Smooth muscle cell (in vitro differentiated cells): ENCODE measurements around the gene BRAT1. TPM values are rescaled to one million over a fixed set of nuclear protein-coding genes. Genes with fewer than 3 reads are reported as not detected.
A peak's percentile ranks its signal among the peaks of the same experiment; 100 is the strongest.

Source experiments
- DNase-seq: peaks from one replicate; lab custom pipeline; 2025; ENCODE audit not compliant: unreplicated experiment; lab: John Stamatoyannopoulos, UW
- H2AFZ ChIP-seq: fragments of 200-600 bp; sonication (generic); 2 replicates; pipeline ENCODE4 v1.6.0; 2016; ENCODE audit warnings: antibody characterized with exemption, low read depth, mild to moderate bottlenecking
- H3F3A ChIP-seq: fragments of 200-600 bp; sonication (generic); 2 replicates; pipeline ENCODE4 v1.6.0; 2017; ENCODE audit warnings: antibody characterized with exemption, low read depth
- H3K27ac ChIP-seq: fragments of 200-600 bp; sonication (generic); 2 replicates; pipeline ENCODE4 v1.5.1; 2016; ENCODE audit warnings: low read depth, mild to moderate bottlenecking
- H3K27me3 ChIP-seq: fragments of 200-600 bp; sonication (generic); 2 replicates; pipeline ENCODE4 v1.6.1; 2016; ENCODE audit warnings: low read depth, mild to moderate bottlenecking
- H3K36me3 ChIP-seq: fragments of 200-600 bp; sonication (generic); 2 replicates; pipeline ENCODE4 v1.5.1; 2016; ENCODE audit warnings: low read depth
- H3K4me1 ChIP-seq: fragments of 200-600 bp; sonication (generic); 2 replicates; pipeline ENCODE4 v1.5.1; 2016; ENCODE audit warnings: low read depth
- H3K4me2 ChIP-seq: fragments of 200-600 bp; sonication (generic); 2 replicates; pipeline ENCODE4 v1.6.0; 2016; ENCODE audit warnings: mild to moderate bottlenecking
- H3K4me3 ChIP-seq: fragments of 200-600 bp; sonication (generic); 2 replicates; pipeline ENCODE4 v1.5.1; 2016; ENCODE audit warnings: mild to moderate bottlenecking
- H3K79me2 ChIP-seq: fragments of 200-600 bp; sonication (generic); 2 replicates; pipeline ENCODE4 v1.6.0; 2016; ENCODE audit warnings: low read depth, mild to moderate bottlenecking
- H3K9ac ChIP-seq: fragments of 200-600 bp; sonication (generic); 2 replicates; pipeline ENCODE4 v1.6.0; 2016; ENCODE audit warnings: low read depth
- H3K9me3 ChIP-seq: fragments of 200-600 bp; sonication (generic); replicated peaks from 2 replicates; pipeline ENCODE4 v1.5.1; 2016; ENCODE audit warnings: low read depth
- H4K20me1 ChIP-seq: fragments of 200-600 bp; sonication (generic); 2 replicates; pipeline ENCODE4 v1.6.0; 2016; ENCODE audit warnings: low read depth
- WGBS: methylation state at CpG from one replicate; pipeline ENCODE4 v1.1.7; 2016; ENCODE audit warnings: low lambda C conversion rate; 5-methylcytosine and 5-hydroxymethylcytosine counted together
- polyA plus RNA-seq: library from polyadenylated mRNA; unstranded; fragments of >200 nt; fragmentation: Nextera tagmentation; extraction: Ambion mirVana; gene quantifications from 2 replicates; pipeline ENCODE4 v1.2.1, GENCODE V29; 2016
- total RNA-seq: library from RNA; depleted of rRNA; stranded (reverse); fragments of >200 nt; gene quantifications from 2 replicates; pipeline ENCODE4 v1.2.3, GENCODE V29; 2014
- TF ChIP-seq, protein P1 (sequence below): fragments of 200-600 bp; sonication (generic); IDR thresholded peaks from 2 replicates; pipeline ENCODE4 v1.5.1; 2017; ENCODE audit warnings: borderline replicate concordance, mild to moderate bottlenecking, antibody characterized with exemption; ENCODE audit not compliant: insufficient read depth, poor library complexity, severe bottlenecking

The BRAT1 gene
- total and polyA plus RNA-seq, 2 experiments from 2014 or later, result 11.2 to 32.4 TPM

GRCh38 chr7:2567679-2568278 is 12.5 kb upstream of the BRAT1 start:
- Histone ChIP-seq H4K20me1 (peaks cover 10% of the 10 kb centered on the region), H2AFZ (no peak overlapping the region), H3K4me1 (peaks cover 11% of the 10 kb centered on the region), H3K4me3 (no peak overlapping the region), H3K27me3 (no peaks in the 10 kb centered on the region), H3K36me3 (no peaks in the 10 kb centered on the region), H3F3A (peaks cover 3% of the 10 kb centered on the region), H3K9me3 (no peaks in the 10 kb centered on the region), H3K27ac (no peak overlapping the region), H3K9ac (no peak overlapping the region), H3K79me2 (peaks cover 3% of the 10 kb centered on the region), H3K4me2 (no peak overlapping the region)
- DNase-seq, result no peak
- 76% methylated on average over 16 of the region's 16 CpGs for WGBS
- TF ChIP-seq, protein P1, sequence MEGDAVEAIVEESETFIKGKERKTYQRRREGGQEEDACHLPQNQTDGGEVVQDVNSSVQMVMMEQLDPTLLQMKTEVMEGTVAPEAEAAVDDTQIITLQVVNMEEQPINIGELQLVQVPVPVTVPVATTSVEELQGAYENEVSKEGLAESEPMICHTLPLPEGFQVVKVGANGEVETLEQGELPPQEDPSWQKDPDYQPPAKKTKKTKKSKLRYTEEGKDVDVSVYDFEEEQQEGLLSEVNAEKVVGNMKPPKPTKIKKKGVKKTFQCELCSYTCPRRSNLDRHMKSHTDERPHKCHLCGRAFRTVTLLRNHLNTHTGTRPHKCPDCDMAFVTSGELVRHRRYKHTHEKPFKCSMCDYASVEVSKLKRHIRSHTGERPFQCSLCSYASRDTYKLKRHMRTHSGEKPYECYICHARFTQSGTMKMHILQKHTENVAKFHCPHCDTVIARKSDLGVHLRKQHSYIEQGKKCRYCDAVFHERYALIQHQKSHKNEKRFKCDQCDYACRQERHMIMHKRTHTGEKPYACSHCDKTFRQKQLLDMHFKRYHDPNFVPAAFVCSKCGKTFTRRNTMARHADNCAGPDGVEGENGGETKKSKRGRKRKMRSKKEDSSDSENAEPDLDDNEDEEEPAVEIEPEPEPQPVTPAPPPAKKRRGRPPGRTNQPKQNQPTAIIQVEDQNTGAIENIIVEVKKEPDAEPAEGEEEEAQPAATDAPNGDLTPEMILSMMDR, result peak; percentile 32

- WGBS, result 80% methylated on average over 28 of the region's 28 CpGs
- peaks cover 10% of the 10 kb centered on the region for H3K79me2 ChIP-seq
- peaks cover 2% of the 10 kb centered on the region for H3F3A ChIP-seq
- DNase-seq, result no peak
- TF ChIP-seq, protein P1, result no peak
- H2AFZ ChIP-seq, result no peak overlapping the region
- H3K4me1 ChIP-seq, result peaks cover 10% of the 10 kb centered on the region
- H3K27ac ChIP-seq, result no peak overlapping the region
- H3K9me3 ChIP-seq, result no peaks in the 10 kb centered on the region
- H3K4me3 ChIP-seq, result no peak overlapping the region
- H3K4me2 ChIP-seq, result no peak overlapping the region
- H3K27me3 ChIP-seq, result no peaks in the 10 kb centered on the region
- no peaks in the 10 kb centered on the region for H3K36me3 ChIP-seq
- no peak overlapping the region for H3K9ac ChIP-seq
- peaks cover 10% of the 10 kb centered on the region for H4K20me1 ChIP-seq
These were observed 11.8 kb upstream of the BRAT1 start for GRCh38 chr7:2566890-2567678.

DNA sequence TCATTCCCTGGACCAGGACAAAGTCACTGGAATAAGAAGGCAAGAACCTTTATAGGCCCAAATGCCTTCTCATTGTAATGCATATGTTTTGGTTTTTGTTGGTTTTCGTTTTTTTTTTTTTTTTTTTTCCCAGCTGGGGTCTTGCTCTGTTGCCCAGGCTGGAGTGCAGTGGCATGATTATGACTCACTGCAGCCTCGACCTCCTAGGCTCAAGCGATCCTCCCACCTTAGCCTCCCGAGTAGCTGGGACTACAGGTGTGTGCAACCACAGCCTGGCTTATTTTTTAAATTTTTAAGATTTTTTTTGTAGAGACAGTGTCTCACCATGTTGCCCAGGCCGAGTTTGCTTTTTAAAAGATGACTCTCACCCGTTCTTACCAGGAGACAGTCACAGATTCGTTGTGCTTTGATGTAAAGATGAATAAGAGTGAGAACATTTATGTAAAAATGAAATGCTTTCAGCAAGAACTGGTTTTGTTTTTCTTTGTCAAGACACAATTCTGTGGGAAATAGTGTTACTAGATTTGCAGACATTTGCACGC is 11.1 kb upstream of the BRAT1 start:
- Histone ChIP-seq H3K79me2 (peaks cover 12% of the 10 kb centered on the region), H3K27me3 (no peaks in the 10 kb centered on the region), H3K36me3 (no peaks in the 10 kb centered on the region), H3F3A (no peaks in the 10 kb centered on the region), H3K4me2 (no peak overlapping the region), H3K9ac (no peak overlapping the region), H2AFZ (no peak overlapping the region), H3K4me3 (no peak overlapping the region), H3K9me3 (no peaks in the 10 kb centered on the region), H3K27ac (no peak overlapping the region), H3K4me1 (peaks cover 8% of the 10 kb centered on the region), H4K20me1 (peaks cover 10% of the 10 kb centered on the region)
- DNase-seq, result no peak
- WGBS, result 86% methylated on average over 8 of the region's 8 CpGs
- TF ChIP-seq, protein P1, result no peak
